Liver (tissue), 9 donors: ENCODE data around the gene CCNB1IP1. TPM values are rescaled to one million over a fixed set of nuclear protein-coding genes. Genes with fewer than 3 reads are reported as not detected.

Experiments
- DNase-seq: peaks from one replicate; pipeline ENCODE4 v3.0.0-alpha.2; 2017; ENCODE audit warnings: low spot score
- H3K27ac ChIP-seq, 2 donors: one replicate each; pipeline ENCODE4 v1.7.0; 2013; ENCODE audit warnings: inconsistent platforms in 2 of 2, low read length in 2 of 2, control low read depth in 1 of 2, low read depth in 1 of 2, mild to moderate bottlenecking in 1 of 2
- H3K27me3 ChIP-seq, 4 donors: one replicate each; pipeline versions ENCODE4 v1.6.1 to v1.7.0; 2013; ENCODE audit warnings: low read length in 3 of 4, inconsistent platforms in 1 of 4, mild to moderate bottlenecking in 1 of 4, moderate library complexity in 1 of 4; ENCODE audit not compliant: control insufficient read depth in 4 of 4, insufficient read depth in 4 of 4
- H3K36me3 ChIP-seq, 4 donors: one replicate each; pipeline versions ENCODE4 v1.6.1 to v1.7.0; 2013; ENCODE audit warnings: low read length in 3 of 4, mild to moderate bottlenecking in 3 of 4, low read depth in 1 of 4, moderate library complexity in 1 of 4; ENCODE audit not compliant: control insufficient read depth in 4 of 4, insufficient read depth in 3 of 4
- H3K4me1 ChIP-seq, 4 donors: one replicate each; pipeline versions ENCODE4 v1.6.1 to v1.7.0; 2013; ENCODE audit warnings: low read length in 3 of 4, mild to moderate bottlenecking in 3 of 4, moderate library complexity in 1 of 4; ENCODE audit not compliant: control insufficient read depth in 4 of 4, insufficient read depth in 4 of 4
- H3K4me3 ChIP-seq, 3 donors: one replicate each; pipeline versions ENCODE4 v1.6.1 to v1.7.0; 2013; ENCODE audit warnings: low read length in 3 of 3, control low read depth in 1 of 3, low read depth in 1 of 3, mild to moderate bottlenecking in 1 of 3
- H3K9ac ChIP-seq, 2 donors: one replicate each; pipeline ENCODE4 v1.7.0; 2013; ENCODE audit warnings: low read length in 2 of 2, mild to moderate bottlenecking in 2 of 2, moderate library complexity in 2 of 2, control low read depth in 1 of 2, low read depth in 1 of 2
- H3K9me3 ChIP-seq, 4 donors: one replicate each; pipeline versions ENCODE4 v1.6.1 to v1.7.0; 2013; ENCODE audit warnings: low read length in 3 of 4; ENCODE audit not compliant: control insufficient read depth in 4 of 4
- EGR1 ChIP-seq, 2 donors: IDR thresholded peaks; 2 replicates each; pipeline ENCODE4 v1.6.1; 2016 to 2018; ENCODE audit warnings: antibody characterized with exemption in 2 of 2, low read depth in 2 of 2
- FOXA1 ChIP-seq: IDR thresholded peaks from 2 replicates; pipeline ENCODE4 v1.6.1; 2016; ENCODE audit warnings: antibody characterized with exemption
- FOXA2 ChIP-seq: IDR thresholded peaks from 2 replicates; pipeline ENCODE4 v1.6.1; 2016; ENCODE audit warnings: antibody characterized with exemption
- GABPA ChIP-seq, 2 donors: IDR thresholded peaks in 1 of 2; conservative IDR thresholded peaks in 1 of 2; 2 replicates each; pipeline ENCODE4 v1.6.1; 2016; ENCODE audit warnings: antibody characterized with exemption in 2 of 2, mild to moderate bottlenecking in 1 of 2, moderate library complexity in 1 of 2
- HNF4A ChIP-seq, 2 donors: conservative IDR thresholded peaks; 2 replicates each; pipeline ENCODE4 v1.6.1; 2016; ENCODE audit warnings: antibody characterized with exemption in 2 of 2, mild to moderate bottlenecking in 2 of 2
- HNF4G ChIP-seq: IDR thresholded peaks from 2 replicates; pipeline ENCODE4 v1.6.1; 2016; ENCODE audit warnings: antibody characterized with exemption
- JUND ChIP-seq, 2 donors: IDR thresholded peaks; 2 replicates each; pipeline ENCODE4 v1.6.1; 2016; ENCODE audit warnings: antibody characterized with exemption in 2 of 2
- NR2F2 ChIP-seq: IDR thresholded peaks from 2 replicates; pipeline ENCODE4 v1.6.1; 2016; ENCODE audit warnings: antibody characterized with exemption
- RAD21 ChIP-seq, 2 donors: IDR thresholded peaks; 2 replicates each; pipeline ENCODE4 v1.6.1; 2016; ENCODE audit warnings: antibody characterized with exemption in 2 of 2, mild to moderate bottlenecking in 2 of 2
- RXRA ChIP-seq, 2 donors: IDR thresholded peaks; 2 replicates each; pipeline ENCODE4 v1.6.1; 2017 to 2018; ENCODE audit warnings: antibody characterized with exemption in 2 of 2, mild to moderate bottlenecking in 1 of 2
- SP1 ChIP-seq: IDR thresholded peaks from 2 replicates; pipeline ENCODE4 v1.6.1; 2018; ENCODE audit warnings: antibody characterized with exemption, mild to moderate bottlenecking
- TAF1 ChIP-seq: conservative IDR thresholded peaks from 2 replicates; pipeline ENCODE4 v1.6.1; 2016; ENCODE audit warnings: antibody characterized with exemption, mild to moderate bottlenecking
- YY1 ChIP-seq: IDR thresholded peaks from 2 replicates; pipeline ENCODE4 v1.6.1; 2016; ENCODE audit warnings: antibody characterized with exemption, mild to moderate bottlenecking
- WGBS: extraction: QIAGEN DNeasy Blood & Tissue Kit; methylation state at CpG from one replicate; pipeline ENCODE4 v1.1.7; 2013; 5-methylcytosine and 5-hydroxymethylcytosine counted together
- polyA plus RNA-seq, 2 donors: library from polyadenylated mRNA; stranded (reverse) in 1 of 2; unstranded in 1 of 2; fragments of 200-250 nt in 1 of 2; fragments of >200 nt in 1 of 2; fragmentation: Nextera tagmentation in 1 of 2; extraction: Ambion mirVana in 1 of 2; gene quantifications; one replicate each; pipeline versions ENCODE4 v1.2.1 to v1.2.3, GENCODE V29; 2013 to 2015
- total RNA-seq, 2 donors: library from RNA; depleted of rRNA; stranded (reverse); fragments of >200 nt; gene quantifications; one replicate each; pipeline ENCODE4 v1.2.3, GENCODE V29; 2014
- TF ChIP-seq, protein P1 (sequence below): fragments of 150-350 bp; IDR thresholded peaks from 2 replicates; pipeline ENCODE4 v1.5.1; 2017; ENCODE audit warnings: improper control_type of control experiment, low read depth, low read length; ENCODE audit not compliant: missing input control
- TF ChIP-seq, protein P2 (sequence below): IDR thresholded peaks from 2 replicates; pipeline ENCODE4 v1.6.1; 2016; ENCODE audit warnings: antibody characterized with exemption, mild to moderate bottlenecking
- TF ChIP-seq, protein P3 (sequence below): IDR thresholded peaks from 2 replicates; pipeline ENCODE4 v1.6.1; 2016; ENCODE audit warnings: antibody characterized with exemption
- TF ChIP-seq, protein P4 (sequence below): IDR thresholded peaks from 2 replicates; pipeline ENCODE4 v1.6.1; 2016; ENCODE audit warnings: antibody characterized with exemption
- TF ChIP-seq, protein P5 (sequence below): IDR thresholded peaks from 2 replicates; pipeline ENCODE4 v1.6.1; 2016; ENCODE audit warnings: antibody characterized with exemption
- donor health status: healthy.
- donor health status: healthy.
- donor health status: healthy.
- donor health status: healthy.
- donor health status: healthy.

The CCNB1IP1 gene
- total and polyA plus RNA-seq, 4 donors: 14.5 to 31.0 (median 15.7) TPM

DNA sequence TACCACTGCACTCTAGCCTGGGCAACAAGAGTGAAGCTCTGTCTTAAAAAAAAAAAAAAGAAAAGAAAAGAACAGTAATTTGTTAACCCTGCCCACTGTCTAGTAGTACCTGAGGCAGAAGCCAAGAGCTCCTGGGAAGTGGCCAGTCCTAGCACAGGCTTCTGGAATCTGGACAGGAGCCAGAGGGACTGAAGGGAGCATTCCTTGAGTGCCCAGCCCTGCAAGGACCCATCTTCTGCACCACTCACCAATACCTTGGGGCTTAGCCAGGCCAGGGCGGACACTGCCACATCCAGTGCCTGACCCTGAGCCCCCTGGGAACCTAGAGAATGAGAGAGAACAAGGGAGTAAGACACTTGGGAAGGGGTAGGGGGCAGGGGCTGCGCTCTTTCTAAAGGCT is 44.1 kb upstream of the CCNB1IP1 start:
- Histone ChIP-seq H3K4me1 (peaks cover 0 to 10% (median 8%) of the 10 kb centered on the region in 4 donors), H3K9me3 (no peaks in the 10 kb centered on the region), H3K36me3 (peaks cover 24 to 85% (median 51%) of the 10 kb centered on the region in 4 donors), H3K27ac (no peak overlapping the region), H3K9ac (no peak overlapping the region), H3K4me3 (no peak overlapping the region), H3K27me3 (no peaks in the 10 kb centered on the region)
- WGBS: 97% methylated on average over 2 of the region's 2 CpGs
- DNase-seq: no peak
- TF ChIP-seq JUND (IDR thresholded peaks at IDR 0.05) (no peak), RAD21 (IDR thresholded peaks at IDR 0.05) (no peak), GABPA (IDR thresholded peaks at IDR 0.05 in 1 of 2, conservative IDR thresholded peaks at IDR 0.05 in 1 of 2) (no peak), FOXA2 (no peak), YY1 (no peak), HNF4A (conservative IDR thresholded peaks at IDR 0.05) (no peak), RXRA (IDR thresholded peaks at IDR 0.05) (no peak), TAF1 (no peak), EGR1 (IDR thresholded peaks at IDR 0.05; ENCODE audit: low read depth in 2 of 2) (no peak), FOXA1 (no peak), SP1 (no peak), NR2F2 (no peak), HNF4G (no peak)
- TF ChIP-seq, protein P1, sequence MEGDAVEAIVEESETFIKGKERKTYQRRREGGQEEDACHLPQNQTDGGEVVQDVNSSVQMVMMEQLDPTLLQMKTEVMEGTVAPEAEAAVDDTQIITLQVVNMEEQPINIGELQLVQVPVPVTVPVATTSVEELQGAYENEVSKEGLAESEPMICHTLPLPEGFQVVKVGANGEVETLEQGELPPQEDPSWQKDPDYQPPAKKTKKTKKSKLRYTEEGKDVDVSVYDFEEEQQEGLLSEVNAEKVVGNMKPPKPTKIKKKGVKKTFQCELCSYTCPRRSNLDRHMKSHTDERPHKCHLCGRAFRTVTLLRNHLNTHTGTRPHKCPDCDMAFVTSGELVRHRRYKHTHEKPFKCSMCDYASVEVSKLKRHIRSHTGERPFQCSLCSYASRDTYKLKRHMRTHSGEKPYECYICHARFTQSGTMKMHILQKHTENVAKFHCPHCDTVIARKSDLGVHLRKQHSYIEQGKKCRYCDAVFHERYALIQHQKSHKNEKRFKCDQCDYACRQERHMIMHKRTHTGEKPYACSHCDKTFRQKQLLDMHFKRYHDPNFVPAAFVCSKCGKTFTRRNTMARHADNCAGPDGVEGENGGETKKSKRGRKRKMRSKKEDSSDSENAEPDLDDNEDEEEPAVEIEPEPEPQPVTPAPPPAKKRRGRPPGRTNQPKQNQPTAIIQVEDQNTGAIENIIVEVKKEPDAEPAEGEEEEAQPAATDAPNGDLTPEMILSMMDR: no peak
- TF ChIP-seq, protein P2, sequence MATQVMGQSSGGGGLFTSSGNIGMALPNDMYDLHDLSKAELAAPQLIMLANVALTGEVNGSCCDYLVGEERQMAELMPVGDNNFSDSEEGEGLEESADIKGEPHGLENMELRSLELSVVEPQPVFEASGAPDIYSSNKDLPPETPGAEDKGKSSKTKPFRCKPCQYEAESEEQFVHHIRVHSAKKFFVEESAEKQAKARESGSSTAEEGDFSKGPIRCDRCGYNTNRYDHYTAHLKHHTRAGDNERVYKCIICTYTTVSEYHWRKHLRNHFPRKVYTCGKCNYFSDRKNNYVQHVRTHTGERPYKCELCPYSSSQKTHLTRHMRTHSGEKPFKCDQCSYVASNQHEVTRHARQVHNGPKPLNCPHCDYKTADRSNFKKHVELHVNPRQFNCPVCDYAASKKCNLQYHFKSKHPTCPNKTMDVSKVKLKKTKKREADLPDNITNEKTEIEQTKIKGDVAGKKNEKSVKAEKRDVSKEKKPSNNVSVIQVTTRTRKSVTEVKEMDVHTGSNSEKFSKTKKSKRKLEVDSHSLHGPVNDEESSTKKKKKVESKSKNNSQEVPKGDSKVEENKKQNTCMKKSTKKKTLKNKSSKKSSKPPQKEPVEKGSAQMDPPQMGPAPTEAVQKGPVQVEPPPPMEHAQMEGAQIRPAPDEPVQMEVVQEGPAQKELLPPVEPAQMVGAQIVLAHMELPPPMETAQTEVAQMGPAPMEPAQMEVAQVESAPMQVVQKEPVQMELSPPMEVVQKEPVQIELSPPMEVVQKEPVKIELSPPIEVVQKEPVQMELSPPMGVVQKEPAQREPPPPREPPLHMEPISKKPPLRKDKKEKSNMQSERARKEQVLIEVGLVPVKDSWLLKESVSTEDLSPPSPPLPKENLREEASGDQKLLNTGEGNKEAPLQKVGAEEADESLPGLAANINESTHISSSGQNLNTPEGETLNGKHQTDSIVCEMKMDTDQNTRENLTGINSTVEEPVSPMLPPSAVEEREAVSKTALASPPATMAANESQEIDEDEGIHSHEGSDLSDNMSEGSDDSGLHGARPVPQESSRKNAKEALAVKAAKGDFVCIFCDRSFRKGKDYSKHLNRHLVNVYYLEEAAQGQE: no peak
- TF ChIP-seq, protein P3, sequence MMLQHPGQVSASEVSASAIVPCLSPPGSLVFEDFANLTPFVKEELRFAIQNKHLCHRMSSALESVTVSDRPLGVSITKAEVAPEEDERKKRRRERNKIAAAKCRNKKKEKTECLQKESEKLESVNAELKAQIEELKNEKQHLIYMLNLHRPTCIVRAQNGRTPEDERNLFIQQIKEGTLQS: no peak
- TF ChIP-seq, protein P4, sequence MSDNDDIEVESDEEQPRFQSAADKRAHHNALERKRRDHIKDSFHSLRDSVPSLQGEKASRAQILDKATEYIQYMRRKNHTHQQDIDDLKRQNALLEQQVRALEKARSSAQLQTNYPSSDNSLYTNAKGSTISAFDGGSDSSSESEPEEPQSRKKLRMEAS: no peak
- TF ChIP-seq, protein P5, sequence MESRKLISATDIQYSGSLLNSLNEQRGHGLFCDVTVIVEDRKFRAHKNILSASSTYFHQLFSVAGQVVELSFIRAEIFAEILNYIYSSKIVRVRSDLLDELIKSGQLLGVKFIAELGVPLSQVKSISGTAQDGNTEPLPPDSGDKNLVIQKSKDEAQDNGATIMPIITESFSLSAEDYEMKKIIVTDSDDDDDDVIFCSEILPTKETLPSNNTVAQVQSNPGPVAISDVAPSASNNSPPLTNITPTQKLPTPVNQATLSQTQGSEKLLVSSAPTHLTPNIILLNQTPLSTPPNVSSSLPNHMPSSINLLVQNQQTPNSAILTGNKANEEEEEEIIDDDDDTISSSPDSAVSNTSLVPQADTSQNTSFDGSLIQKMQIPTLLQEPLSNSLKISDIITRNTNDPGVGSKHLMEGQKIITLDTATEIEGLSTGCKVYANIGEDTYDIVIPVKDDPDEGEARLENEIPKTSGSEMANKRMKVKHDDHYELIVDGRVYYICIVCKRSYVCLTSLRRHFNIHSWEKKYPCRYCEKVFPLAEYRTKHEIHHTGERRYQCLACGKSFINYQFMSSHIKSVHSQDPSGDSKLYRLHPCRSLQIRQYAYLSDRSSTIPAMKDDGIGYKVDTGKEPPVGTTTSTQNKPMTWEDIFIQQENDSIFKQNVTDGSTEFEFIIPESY: no peak
